IMR-90 (cell line): ENCODE results near the gene TXNDC8. TPM values are rescaled to one million over a fixed set of nuclear protein-coding genes. Genes with fewer than 3 reads are reported as not detected.
"Not testable (repeated sequence)": the region's sequence is repeated elsewhere in the genome, so short reads cannot be mapped to it uniquely, and the experiment has no call there.

ENCODE experiments used
- ATAC-seq: fragments of 200-7000 bp; cut with Tn5 transposase; 2 replicates; pipeline ENCODE4 v1.9.1; 2020; ENCODE audit warnings: low read depth, mild to moderate bottlenecking, moderate library complexity
- BruUV-seq: library from RNA; stranded (reverse); fragments of 400-500 nt; replicated peaks from 2 replicates; lab custom pipeline; 2021; lab: Mats Ljungman, UMichigan
- CTCF ChIA-PET: fragments of 300-600 bp; formaldehyde crosslinking; extraction: SDS; loops from one replicate; lab custom pipeline; 2021; ENCODE audit warnings: antibody characterized with exemption; lab: Yijun Ruan, JAX
- POLR2A ChIA-PET: fragments of 300-600 bp; sonication (Branson Sonifier 250); formaldehyde crosslinking; loops from one replicate; lab custom pipeline; 2022; ENCODE audit warnings: antibody characterized with exemption; ENCODE audit not compliant: unreplicated experiment; lab: Charles Lee
- DNase-seq: peaks from one replicate; pipeline ENCODE4 v3.0.0; 2013
- H2AFZ ChIP-seq: replicated peaks from 2 replicates; pipeline ENCODE3; 2013; ENCODE audit warnings: low read length, mild to moderate bottlenecking; ENCODE audit not compliant: poor library complexity
- H2AK5ac ChIP-seq: 2 replicates; pipeline ENCODE4 v1.6.1; 2013; ENCODE audit warnings: low read depth, low read length, inconsistent platforms
- H2AK9ac ChIP-seq: replicated peaks from 2 replicates; pipeline ENCODE3; 2013; ENCODE audit warnings: mild to moderate bottlenecking, low read depth, low read length, moderate library complexity; ENCODE audit not compliant: poor library complexity
- H2BK120ac ChIP-seq: 2 replicates; pipeline ENCODE4 v1.6.1; 2013; ENCODE audit warnings: low read depth, low read length, inconsistent platforms
- H2BK15ac ChIP-seq: 3 replicates; pipeline ENCODE4 v1.6.1; 2013; ENCODE audit warnings: low read depth, low read length, inconsistent platforms
- H2BK20ac ChIP-seq: 2 replicates; pipeline ENCODE4 v1.6.1; 2013; ENCODE audit warnings: low read depth, mild to moderate bottlenecking, inconsistent platforms, low read length, moderate library complexity
- H2BK5ac ChIP-seq: 2 replicates; pipeline ENCODE4 v1.6.1; 2013; ENCODE audit warnings: mild to moderate bottlenecking, low read depth, low read length, inconsistent platforms; ENCODE audit not compliant: poor library complexity, severe bottlenecking
- H3K14ac ChIP-seq: replicated peaks from 2 replicates; pipeline ENCODE4 v1.6.1; 2013; ENCODE audit warnings: low read depth, low read length, inconsistent platforms
- H3K18ac ChIP-seq: 2 replicates; pipeline ENCODE4 v1.6.1; 2013; ENCODE audit warnings: low read depth, low read length, control low read depth
- H3K23ac ChIP-seq: 2 replicates; pipeline ENCODE4 v1.6.1; 2013; ENCODE audit warnings: low read depth, low read length, inconsistent platforms
- H3K27ac ChIP-seq: 2 replicates; pipeline ENCODE4 v1.5.1; 2013; ENCODE audit warnings: mild to moderate bottlenecking, control low read depth, low read length; ENCODE audit not compliant: insufficient read depth
- H3K27me3 ChIP-seq: 2 replicates; pipeline ENCODE4 v1.6.1; 2013; ENCODE audit warnings: low read length; ENCODE audit not compliant: control insufficient read depth, insufficient read depth
- H3K36me3 ChIP-seq: 2 replicates; pipeline ENCODE4 v1.6.1; 2013; ENCODE audit warnings: low read length, mixed read lengths; ENCODE audit not compliant: control insufficient read depth, insufficient read depth
- H3K4ac ChIP-seq: 2 replicates; pipeline ENCODE4 v1.6.1; 2013; ENCODE audit warnings: low read depth, low read length, inconsistent platforms
- H3K4me1 ChIP-seq: 2 replicates; pipeline ENCODE4 v1.6.1; 2013; ENCODE audit warnings: low read length, mixed read lengths; ENCODE audit not compliant: control insufficient read depth, insufficient read depth
- H3K4me2 ChIP-seq: 2 replicates; pipeline ENCODE4 v1.6.1; 2013; ENCODE audit warnings: low read depth, mild to moderate bottlenecking, control low read depth, low read length, moderate library complexity
- H3K4me3 ChIP-seq: 2 replicates; pipeline ENCODE4 v1.5.1; 2013; ENCODE audit warnings: low read depth, mild to moderate bottlenecking, control low read depth, low read length, moderate library complexity; ENCODE audit not compliant: insufficient read depth
- H3K56ac ChIP-seq: 2 replicates; pipeline ENCODE4 v1.6.1; 2013; ENCODE audit warnings: low read length, inconsistent platforms; ENCODE audit not compliant: insufficient read depth; ENCODE audit errors: extremely low read depth
- H3K79me1 ChIP-seq, 2 experiments: 2 replicates each; pipeline ENCODE4 v1.6.1; 2013; ENCODE audit warnings: low read length in 2 of 2, inconsistent platforms in 1 of 2, low read depth in 1 of 2
- H3K9ac ChIP-seq: 2 replicates; pipeline ENCODE4 v1.6.1; 2013; ENCODE audit warnings: low read depth, low read length, control low read depth
- H3K9me1 ChIP-seq: 2 replicates; pipeline ENCODE4 v1.6.1; 2013; ENCODE audit warnings: low read length, inconsistent platforms; ENCODE audit not compliant: insufficient read depth
- H3K9me3 ChIP-seq: 2 replicates; pipeline ENCODE4 v1.6.1; 2013; ENCODE audit warnings: low read length; ENCODE audit not compliant: control insufficient read depth, insufficient read depth
- H4K20me1 ChIP-seq: 2 replicates; pipeline ENCODE4 v1.6.1; 2013; ENCODE audit warnings: low read length, inconsistent platforms; ENCODE audit not compliant: insufficient read depth
- H4K5ac ChIP-seq: 2 replicates; pipeline ENCODE4 v1.6.1; 2013; ENCODE audit warnings: mild to moderate bottlenecking, low read depth, low read length, control low read depth
- H4K8ac ChIP-seq, 2 experiments: 2 replicates each; pipeline ENCODE4 v1.6.1; 2013; ENCODE audit warnings: low read depth in 2 of 2, low read length in 2 of 2, control low read depth in 1 of 2, inconsistent platforms in 1 of 2
- H4K91ac ChIP-seq: 2 replicates; pipeline ENCODE4 v1.6.1; 2013; ENCODE audit warnings: low read depth, low read length, inconsistent platforms; ENCODE audit not compliant: insufficient read depth
- WGBS, 2 experiments: methylation state at CpG; one replicate each; pipeline versions ENCODE4 v1.1.5 to v1.1.7; 2013; ENCODE audit warnings: missing lambda C conversion rate in 2 of 2; ENCODE audit not compliant: insufficient read length in 1 of 2; ENCODE audit errors: extremely low coverage in 2 of 2; 5-methylcytosine and 5-hydroxymethylcytosine counted together
- dilution Hi-C: fragments of 300-500 bp; cut with HindIII; formaldehyde crosslinking; loops from one replicate; pipeline ENCODE4 v1.14.3; 2018; ENCODE audit warnings: low sequenced_read_pairs; ENCODE audit not compliant: unreplicated experiment
- in situ Hi-C: fragments of 300-500 bp; cut with MboI; formaldehyde crosslinking; loops from 3 replicates; pipeline ENCODE4 v1.14.3; 2019; ENCODE audit warnings: low sequenced_read_pairs, inconsistent platforms, mixed read lengths
- intact Hi-C: fragments of 100-400 bp; cut with micrococcal nuclease; formaldehyde crosslinking; loops from 2 replicates; pipeline ENCODE4 v1.10.0; 2022
- polyA plus RNA-seq, 3 experiments: library from polyadenylated mRNA; depleted of rRNA; stranded (reverse); fragments of >200 nt; gene quantifications; 2 replicates each; pipeline ENCODE4 v1.2.3, GENCODE V29; 2012; ENCODE audit warnings: low replicate concordance in 1 of 3
- total RNA-seq: library from RNA; depleted of rRNA; stranded (reverse); fragments of >200 nt; gene quantifications from 2 replicates; pipeline ENCODE4 v1.2.3, GENCODE V29; 2012

TXNDC8 gene
- total and polyA plus RNA-seq, 2 of the 4 experiments (the other 2 are of a cell fraction) = not detected

DNA sequence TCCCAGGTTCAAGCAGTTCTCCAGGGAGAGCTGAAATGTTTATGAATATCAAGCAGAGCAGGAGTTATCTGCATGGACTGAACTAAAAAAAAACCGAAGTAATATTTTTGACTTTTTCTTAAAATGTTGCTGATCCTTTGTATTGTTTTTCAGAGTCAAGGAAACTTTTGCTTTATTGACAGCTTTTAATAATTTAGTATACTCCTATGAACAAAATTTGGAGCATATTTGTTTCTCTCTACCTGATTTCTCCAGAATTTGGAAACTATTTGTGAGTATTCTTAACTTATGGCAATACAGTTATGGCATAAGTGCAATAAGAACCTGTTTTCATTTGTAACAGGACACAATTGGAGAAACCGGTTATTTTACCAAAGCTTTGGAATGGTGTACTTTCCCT, 25.7 kb downstream of the TXNDC8 start:
- H3K9ac ChIP-seq, H3K4me1 ChIP-seq, H4K5ac ChIP-seq, H2BK5ac ChIP-seq, H4K8ac ChIP-seq, H3K4me3 ChIP-seq, H3K27ac ChIP-seq, H3K79me1 ChIP-seq, DNase-seq, H3K9me1 ChIP-seq, POLR2A ChIA-PET, BruUV-seq, H3K18ac ChIP-seq, H4K91ac ChIP-seq, H3K4me2 ChIP-seq, H2BK120ac ChIP-seq, H3K4ac ChIP-seq, H3K36me3 ChIP-seq, H3K9me3 ChIP-seq, ATAC-seq, H2AK5ac ChIP-seq, dilution Hi-C loops, H3K56ac ChIP-seq, H3K27me3 ChIP-seq, H2BK20ac ChIP-seq, H3K14ac ChIP-seq, intact Hi-C loops, H3K23ac ChIP-seq, H2BK15ac ChIP-seq, H2AK9ac ChIP-seq, H4K20me1 ChIP-seq, H2AFZ ChIP-seq: not testable (repeated sequence)
- in situ Hi-C loops = loop anchor here (25.0 kb wide), 1 partner anchor 1025 kb away; the partner anchor contains the start of gene OR2K2
- CTCF ChIA-PET = interaction anchor here (0.6 kb wide), 1 partner anchor 21 kb away, joined by 3 read pairs; no protein-coding TSS in a partner anchor
- no CpG with 5 or more reads among the region's 2 CpGs for WGBS, 2 experiments
